Right cardiac atrium (tissue), 5 donors: ENCODE results near the gene PRAME. TPM values are rescaled to one million over a fixed set of nuclear protein-coding genes. Genes with fewer than 3 reads are reported as not detected.
"Not testable (repeated sequence)": the region's sequence is repeated elsewhere in the genome, so short reads cannot be mapped to it uniquely, and the experiment has no call there.

ENCODE experiments used
- ATAC-seq, 2 donors: fragments of 200-7000 bp; cut with Tn5 transposase; one replicate each; pipeline versions ENCODE4 v1.8.0 to v1.9.1; 2020; ENCODE audit warnings: moderate library complexity in 2 of 2, mild to moderate bottlenecking in 1 of 2
- DNase-seq, 3 donors: peaks; one replicate each; pipeline ENCODE4 v3.0.0-alpha.2; 2020
- H3K27ac ChIP-seq: one replicate; pipeline ENCODE4 v1.5.1; 2013; ENCODE audit warnings: mild to moderate bottlenecking, low read length, control low read depth, moderate library complexity
- H3K27me3 ChIP-seq: one replicate; pipeline ENCODE4 v1.6.1; 2013; ENCODE audit not compliant: control insufficient read depth, insufficient read depth
- H3K4me1 ChIP-seq: one replicate; pipeline ENCODE4 v1.6.1; 2013; ENCODE audit warnings: low read length; ENCODE audit not compliant: control insufficient read depth, insufficient read depth
- H3K4me3 ChIP-seq: one replicate; pipeline ENCODE4 v1.5.1; 2013; ENCODE audit warnings: low read length, control low read depth
- H3K9me3 ChIP-seq: one replicate; pipeline ENCODE4 v1.6.1; 2013; ENCODE audit warnings: low read length; ENCODE audit not compliant: control insufficient read depth
- WGBS: extraction: QIAGEN DNeasy Blood & Tissue Kit; methylation state at CpG from one replicate; pipeline ENCODE4 v1.1.7; 2013; 5-methylcytosine and 5-hydroxymethylcytosine counted together
- intact Hi-C, 4 donors: fragments of 100-400 bp; cut with DNase I; formaldehyde crosslinking; loops; one replicate each; pipeline versions ENCODE4 v1.11.0 to v1.14.0; 2022 to 2023
- polyA plus RNA-seq: library from polyadenylated mRNA; stranded (reverse); fragments of 200-250 nt; gene quantifications from one replicate; pipeline ENCODE4 v1.2.3, GENCODE V29; 2013
- total RNA-seq, 4 donors: library from RNA; stranded (reverse); fragmentation: NEBNext Ultra II Directional; extraction: Animal tissue kit (Norgen Biotek cat#: 25700); gene quantifications; one replicate each; pipeline ENCODE4 v1.2.1, GENCODE V29; 2021
- donor health status: healthy with polysubstance abuse.
- donor health status: DM: no; HTN: yes; CAD: no.
- donor health status: DM: no; HTN: no; CAD: no.
- donor health status: DM: no; HTN: yes; CAD: no; lungs with severe emphysema.
- donor health status: DM: yes; HTN: yes; CAD: no.

The PRAME gene
- total and polyA plus RNA-seq, 5 donors, result 0.05 TPM; not detected in 4

GRCh38 chr22:22515890-22516289 is 43.2 kb downstream of the PRAME start:
- Histone ChIP-seq H3K4me3 (no peak overlapping the region), H3K4me1 (no peaks in the 10 kb centered on the region), H3K27ac (no peak overlapping the region), H3K9me3 (no peaks in the 10 kb centered on the region), H3K27me3 (peaks cover 2% of the 10 kb centered on the region)
- intact Hi-C loops, result no loop called here
- ATAC-seq, result no peak
- DNase-seq, result no peak

GRCh38 chr22:22514431-22514830 is 44.6 kb downstream of the PRAME start:
- H3K27ac ChIP-seq, H3K9me3 ChIP-seq, H3K27me3 ChIP-seq, ATAC-seq, DNase-seq, intact Hi-C loops, H3K4me1 ChIP-seq, H3K4me3 ChIP-seq: not testable (repeated sequence)
- 65% methylated on average over 8 of the region's 8 CpGs for WGBS

- no peak overlapping the region for H3K27ac ChIP-seq
- H3K27me3 ChIP-seq, result peaks cover 2% of the 10 kb centered on the region
- no peaks in the 10 kb centered on the region for H3K9me3 ChIP-seq
- ATAC-seq (no peak), DNase-seq (no peak)
- no peak overlapping the region for H3K4me3 ChIP-seq
- intact Hi-C loops, result no loop called here
- 91% methylated on average over 2 of the region's 2 CpGs for WGBS
- H3K4me1 ChIP-seq, result no peaks in the 10 kb centered on the region
Measured at GRCh38 chr22:22513619-22514018, 45.4 kb downstream of the PRAME start.

- intact Hi-C loops, result no loop called here
- no peak for ATAC-seq
- DNase-seq, result no peak
- 55% methylated on average over 5 of the region's 5 CpGs for WGBS
- Histone ChIP-seq H3K4me1 (no peaks in the 10 kb centered on the region), H3K27ac (no peak overlapping the region), H3K9me3 (no peaks in the 10 kb centered on the region), H3K4me3 (no peak overlapping the region), H3K27me3 (peaks cover 2% of the 10 kb centered on the region)
Measured at GRCh38 chr22:22512951-22513350, 46.1 kb downstream of the PRAME start.

- H3K9me3 ChIP-seq, ATAC-seq, H3K4me3 ChIP-seq, intact Hi-C loops, H3K27ac ChIP-seq, DNase-seq, H3K27me3 ChIP-seq, H3K4me1 ChIP-seq: not testable (repeated sequence)
- WGBS, result 95% methylated on average over 7 of the region's 7 CpGs
Measured at GRCh38 chr22:22510833-22511232, 48.2 kb downstream of the PRAME start.

GRCh38 chr22:22509912-22510311 is 49.2 kb downstream of the PRAME start:
- ATAC-seq, DNase-seq, H3K27me3 ChIP-seq, H3K27ac ChIP-seq, H3K4me1 ChIP-seq, H3K9me3 ChIP-seq, H3K4me3 ChIP-seq, intact Hi-C loops: not testable (repeated sequence)
- WGBS, result 95% methylated on average over 6 of the region's 6 CpGs

- WGBS, result 3% methylated on average over 72 of the region's 72 CpGs
- intact Hi-C loops, result no loop called here
- Histone ChIP-seq H3K9me3 (no peaks in the 10 kb centered on the region), H3K4me3 (peak within 1 kb of the TSS; percentile 43), H3K4me1 (no peaks in the 10 kb centered on the region), H3K27ac (no peak within 1 kb of the TSS), H3K27me3 (no peaks in the 10 kb centered on the region)
- peak; percentile 94 to 98 for ATAC-seq
- DNase-seq, result peak; percentile 67 to 87 (median 83)
Measured at GRCh38 chr22:22508274-22509176, 50.5 kb downstream of the PRAME start, which contains the start of gene ZNF280B. Gene ZNF280B, minus strand, starts transcription at chr22:22508742. Its CDS starts 19,344 bp downstream, at chr22:22489398.

- intact Hi-C loops, result no loop called here
- DNase-seq, result no peak
- no peaks in the 10 kb centered on the region for H3K4me1 ChIP-seq
- no peak overlapping the region for H3K27ac ChIP-seq
- H3K9me3 ChIP-seq, result no peaks in the 10 kb centered on the region
- H3K4me3 ChIP-seq, result peak overlapping the region; percentile 43
- no peaks in the 10 kb centered on the region for H3K27me3 ChIP-seq
- ATAC-seq, result peak in 1 of 2 donors; percentile 42
- WGBS, result 33% methylated on average over 13 of the region's 13 CpGs
Measured at GRCh38 chr22:22507743-22508273, 51.3 kb downstream of the PRAME start.

- intact Hi-C loops, result no loop called here
- Histone ChIP-seq H3K27me3 (no peaks in the 10 kb centered on the region), H3K4me1 (no peaks in the 10 kb centered on the region), H3K4me3 (no peak overlapping the region), H3K9me3 (no peaks in the 10 kb centered on the region), H3K27ac (no peak overlapping the region)
- no peak for DNase-seq
- WGBS, result 96% methylated on average over 1 of the region's 1 CpG
- ATAC-seq, result no peak
Measured at GRCh38 chr22:22506736-22507135, 52.3 kb downstream of the PRAME start.

- Histone ChIP-seq H3K27ac (no peak overlapping the region), H3K4me3 (no peak overlapping the region), H3K4me1 (no peaks in the 10 kb centered on the region), H3K9me3 (no peaks in the 10 kb centered on the region), H3K27me3 (no peaks in the 10 kb centered on the region)
- intact Hi-C loops, result no loop called here
- no peak for DNase-seq
- WGBS, result 73% methylated on average over 2 of the region's 2 CpGs
- no peak for ATAC-seq
Measured at GRCh38 chr22:22498267-22498666, 60.8 kb downstream of the PRAME start.
